HG03280 (cell line): ENCODE measurements around the gene SMIM28.
A peak's percentile ranks its signal among the peaks of the same experiment; 100 is the strongest.

Source experiments
- ATAC-seq: cut with Tn5 transposase; IDR thresholded peaks from one replicate; pipeline ENCODE4 v1.9.1; 2021; ENCODE audit warnings: mild to moderate bottlenecking, moderate library complexity; ENCODE audit not compliant: unreplicated experiment

Gene SMIM28

GRCh38 chr6:138372711-138373463 is 4.8 kb upstream of the SMIM28 start:
- ATAC-seq: no peak

- no peak for ATAC-seq
Observed at GRCh38 chr6:138374230-138374629, 3.5 kb upstream of the SMIM28 start.

GRCh38 chr6:138374815-138375214 is 2.9 kb upstream of the SMIM28 start:
- no peak for ATAC-seq

- ATAC-seq: no peak
Observed at GRCh38 chr6:138377042-138377441, 663 bp upstream of the SMIM28 start.

GRCh38 chr6:138378463-138378862 is 758 bp downstream of the SMIM28 start:
- ATAC-seq: no peak

GRCh38 chr6:138382498-138383265 is 5.0 kb downstream of the SMIM28 start:
- no peak for ATAC-seq

- ATAC-seq: no peak
Observed at GRCh38 chr6:138383776-138384175, 6.1 kb downstream of the SMIM28 start.

- no peak for ATAC-seq
Observed at GRCh38 chr6:138386897-138387296, 9.2 kb downstream of the SMIM28 start.

- no peak for ATAC-seq
Observed at GRCh38 chr6:138387577-138388368, 10.1 kb downstream of the SMIM28 start.

GRCh38 chr6:138389551-138389950 is 11.8 kb downstream of the SMIM28 start:
- ATAC-seq: no peak

- ATAC-seq: no peak
Observed at GRCh38 chr6:138393871-138394783, 16.4 kb downstream of the SMIM28 start.

- ATAC-seq: no peak
Observed at GRCh38 chr6:138396709-138397108, 19.0 kb downstream of the SMIM28 start.

- no peak for ATAC-seq
Observed at GRCh38 chr6:138397128-138398122, 19.7 kb downstream of the SMIM28 start.

- ATAC-seq: no peak
Observed at GRCh38 chr6:138400326-138400725, 22.6 kb downstream of the SMIM28 start.

GRCh38 chr6:138401960-138402837 is 24.5 kb downstream of the SMIM28 start:
- ATAC-seq: no peak

GRCh38 chr6:138402838-138403187 is 25.1 kb downstream of the SMIM28 start:
- no peak for ATAC-seq

GRCh38 chr6:138403324-138403800 is 25.7 kb downstream of the SMIM28 start:
- peak; percentile 25 for ATAC-seq
